ENCODE measurements around the gene FRMD8.
A peak's percentile ranks its signal among the peaks of the same experiment; 100 is the strongest.

FRMD8 gene

DNA sequence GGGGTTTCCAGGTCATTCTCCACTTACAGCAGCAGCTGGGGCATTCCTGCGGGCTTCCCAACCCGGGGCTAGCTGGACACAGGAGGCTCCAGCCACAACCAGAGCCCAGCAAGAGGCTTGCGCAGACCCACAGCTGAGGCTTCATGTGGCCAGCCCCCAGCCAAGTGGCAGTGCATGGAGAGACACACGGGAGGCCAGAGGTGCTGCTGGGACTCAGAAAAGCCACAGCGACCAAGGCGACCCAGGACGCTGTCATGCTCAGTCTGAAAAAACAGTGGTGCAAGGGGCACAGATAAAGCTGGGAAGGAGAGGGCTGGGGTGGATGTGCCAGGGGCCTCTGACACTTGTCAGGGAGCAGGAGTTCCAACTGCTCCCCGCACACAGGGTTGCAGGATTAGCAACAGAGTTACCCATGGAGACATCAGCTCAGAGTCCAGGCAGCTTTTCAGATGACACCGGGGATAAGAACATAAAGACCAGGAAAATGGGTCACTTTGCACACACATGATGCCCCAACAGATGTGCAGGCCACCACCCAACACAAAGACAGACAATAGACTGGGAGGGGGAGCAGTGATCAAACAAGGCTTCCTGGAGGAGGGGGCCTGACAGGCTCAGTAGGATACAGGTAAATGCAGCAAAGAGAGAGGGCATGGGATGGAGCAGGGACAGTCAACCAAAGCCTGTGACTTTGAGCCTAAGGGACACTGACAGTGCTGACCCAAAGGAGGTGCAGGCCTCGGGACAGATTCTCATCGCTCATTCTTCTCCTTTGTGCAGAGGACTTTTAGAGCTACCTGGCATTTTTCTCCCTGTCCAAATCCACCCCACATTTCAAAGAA, 29.3 kb downstream of the FRMD8 start:
- DNase-seq, result no peak

- DNase-seq, result peak; percentile 52 to 78
Measured at GRCh38 chr11:65416341-65416824, 29.9 kb downstream of the FRMD8 start.

DNA sequence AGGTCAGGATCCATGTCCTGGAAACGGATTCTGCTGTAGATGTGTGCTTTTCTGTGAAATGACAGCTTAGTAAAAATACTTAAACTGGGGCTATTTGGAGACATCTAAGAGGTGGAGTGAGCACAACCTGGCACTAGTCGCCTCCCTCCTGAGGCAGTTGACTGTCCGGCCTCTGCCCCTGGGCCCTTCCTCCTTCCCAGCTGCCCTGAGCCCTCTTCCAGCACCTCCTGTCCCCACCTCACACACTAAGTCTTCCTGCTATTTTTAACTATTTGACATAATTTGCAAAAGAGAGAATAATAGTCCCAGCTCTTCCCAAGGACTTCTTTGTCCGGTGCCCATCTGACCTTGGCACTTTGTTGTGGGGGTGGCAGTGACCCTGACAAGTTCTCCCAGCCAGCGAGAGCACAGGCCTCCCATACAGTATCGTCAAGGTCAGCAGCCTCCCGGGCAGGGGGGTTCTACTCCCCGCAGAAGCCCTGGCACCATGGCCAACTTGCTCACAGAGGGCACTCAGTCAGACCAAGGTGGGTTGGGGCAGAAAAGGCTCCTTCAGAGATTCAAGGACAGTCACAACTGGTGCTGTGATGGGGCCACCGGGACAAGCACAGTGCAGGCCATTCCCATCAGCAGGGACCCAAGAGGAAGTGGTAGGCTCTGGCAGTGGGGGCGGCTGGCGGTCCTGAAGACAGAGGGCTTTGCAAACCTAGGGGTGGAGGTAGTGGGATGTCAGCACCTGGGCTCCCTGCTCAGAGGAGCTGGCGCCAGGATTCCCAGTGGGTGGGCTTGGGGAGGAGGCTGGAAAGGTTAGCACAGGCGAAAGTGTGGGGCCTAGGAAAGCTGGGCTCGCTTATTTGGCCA, 30.6 kb downstream of the FRMD8 start:
- DNase-seq, result no peak

GRCh38 chr11:65417702-65418430, 31.4 kb downstream of the FRMD8 start:
- no peak for DNase-seq

- DNase-seq, result no peak
Measured at GRCh38 chr11:65418431-65418680, 31.9 kb downstream of the FRMD8 start.

- peak in 1 of 2 experiments; percentile 37 for DNase-seq
Measured at GRCh38 chr11:65418681-65419459, 32.4 kb downstream of the FRMD8 start.

- DNase-seq, result no peak
Measured at GRCh38 chr11:65419460-65419771, 33.0 kb downstream of the FRMD8 start.

- DNase-seq, result no peak
Measured at GRCh38 chr11:65419772-65420481, 33.5 kb downstream of the FRMD8 start.

GRCh38 chr11:65420506-65420905, 34.1 kb downstream of the FRMD8 start:
- DNase-seq, result no peak

DNA sequence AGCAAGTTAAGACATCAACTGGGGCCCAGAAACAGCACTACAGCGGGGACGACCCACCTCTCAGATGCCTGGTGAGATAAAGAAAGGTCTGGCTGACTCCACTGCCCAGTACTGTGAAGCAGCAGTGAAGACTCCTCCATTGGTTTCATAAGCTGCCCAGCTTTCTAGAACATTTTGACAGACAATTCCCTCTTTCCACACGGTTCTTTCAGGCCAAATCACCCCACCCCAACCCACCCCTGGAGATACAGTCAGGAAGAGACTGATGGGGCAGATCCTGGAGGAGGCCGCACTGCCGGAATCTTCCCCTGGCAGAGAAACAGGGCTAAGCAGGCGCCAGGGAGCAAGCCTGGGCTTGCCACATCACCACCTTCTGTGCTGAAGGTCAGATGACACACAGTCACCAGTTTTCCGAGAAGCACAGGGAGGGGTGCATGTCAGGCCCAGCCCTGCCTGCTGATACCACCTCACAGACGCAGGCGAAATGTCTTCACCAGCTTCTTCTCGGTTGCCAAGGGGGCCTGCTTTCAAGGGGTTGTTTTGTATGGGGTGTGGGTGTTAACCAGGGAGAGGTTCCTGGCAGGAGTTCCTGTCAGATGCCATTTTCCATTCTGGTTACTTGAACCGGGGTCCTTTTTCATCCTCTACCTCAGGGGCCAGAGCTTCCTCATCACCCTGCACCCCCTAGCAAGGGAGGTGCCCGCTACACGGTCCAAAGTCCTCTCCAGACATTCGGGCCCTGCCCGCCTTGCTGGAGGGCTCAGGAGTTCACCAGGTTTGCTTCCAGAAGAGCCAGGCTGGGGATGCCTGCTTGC, 34.7 kb downstream of the FRMD8 start:
- DNase-seq, result peak; percentile 62 to 66

- DNase-seq, result peak in 1 of 2 experiments; percentile 62
Measured at GRCh38 chr11:65421794-65422632, 35.6 kb downstream of the FRMD8 start.

DNA sequence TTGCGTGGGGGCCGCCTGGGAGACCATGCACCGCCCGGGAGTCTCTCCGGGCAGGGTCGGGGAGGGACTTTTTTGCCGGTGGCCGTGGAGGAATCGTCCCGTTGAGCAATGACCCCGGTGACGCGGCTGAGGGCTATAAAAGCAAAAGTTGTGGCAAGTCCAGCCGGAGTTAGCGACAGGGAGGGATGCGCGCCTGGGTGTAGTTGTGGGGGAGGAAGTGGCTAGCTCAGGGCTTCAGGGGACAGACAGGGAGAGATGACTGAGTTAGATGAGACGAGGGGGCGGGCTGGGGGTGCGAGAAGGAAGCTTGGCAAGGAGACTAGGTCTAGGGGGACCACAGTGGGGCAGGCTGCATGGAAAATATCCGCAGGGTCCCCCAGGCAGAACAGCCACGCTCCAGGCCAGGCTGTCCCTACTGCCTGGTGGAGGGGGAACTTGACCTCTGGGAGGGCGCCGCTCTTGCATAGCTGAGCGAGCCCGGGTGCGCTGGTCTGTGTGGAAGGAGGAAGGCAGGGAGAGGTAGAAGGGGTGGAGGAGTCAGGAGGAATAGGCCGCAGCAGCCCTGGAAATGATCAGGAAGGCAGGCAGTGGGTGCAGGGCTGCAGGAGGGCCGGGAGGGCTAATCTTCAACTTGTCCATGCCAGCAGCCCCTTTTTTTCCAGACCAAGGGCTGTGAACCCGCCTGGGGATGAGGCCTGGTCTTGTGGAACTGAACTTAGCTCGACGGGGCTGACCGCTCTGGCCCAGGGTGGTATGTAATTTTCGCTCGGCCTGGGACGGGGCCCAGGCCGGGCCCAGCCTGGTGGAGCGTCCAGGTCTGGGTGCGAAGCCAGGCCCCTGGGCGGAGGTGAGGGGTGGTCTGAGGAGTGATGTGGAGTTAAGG, 36.4 kb downstream of the FRMD8 start, which contains the start of gene NEAT1:
Gene NEAT1 (plus strand): TSS at position 166 of the 883 bp plus-strand sequence.
- no peak for DNase-seq

DNA sequence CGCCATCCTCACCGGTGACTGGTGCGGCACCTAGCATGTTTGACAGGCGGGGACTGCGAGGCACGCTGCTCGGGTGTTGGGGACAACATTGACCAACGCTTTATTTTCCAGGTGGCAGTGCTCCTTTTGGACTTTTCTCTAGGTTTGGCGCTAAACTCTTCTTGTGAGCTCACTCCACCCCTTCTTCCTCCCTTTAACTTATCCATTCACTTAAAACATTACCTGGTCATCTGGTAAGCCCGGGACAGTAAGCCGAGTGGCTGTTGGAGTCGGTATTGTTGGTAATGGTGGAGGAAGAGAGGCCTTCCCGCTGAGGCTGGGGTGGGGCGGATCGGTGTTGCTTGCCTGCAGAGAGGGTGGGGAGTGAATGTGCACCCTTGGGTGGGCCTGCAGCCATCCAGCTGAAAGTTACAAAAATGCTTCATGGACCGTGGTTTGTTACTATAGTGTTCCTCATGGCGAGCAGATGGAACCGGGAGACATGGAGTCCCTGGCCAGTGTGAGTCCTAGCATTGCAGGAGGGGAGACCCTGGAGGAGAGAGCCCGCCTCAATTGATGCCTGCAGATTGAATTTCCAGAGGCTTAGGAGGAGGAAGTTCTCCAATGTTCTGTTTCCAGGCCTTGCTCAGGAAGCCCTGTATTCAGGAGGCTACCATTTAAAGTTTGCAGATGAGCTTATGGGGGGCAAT, 37.2 kb downstream of the FRMD8 start:
- no peak for DNase-seq

GRCh38 chr11:65424205-65425104, 38.0 kb downstream of the FRMD8 start:
- DNase-seq, result no peak

- DNase-seq, result no peak
Measured at GRCh38 chr11:65425105-65425970, 38.9 kb downstream of the FRMD8 start.
